AG09309 (cell line): ENCODE measurements around the gene TRDMT1.

Experiments
- DNase-seq: peaks from one replicate; pipeline ENCODE4 v3.0.0-alpha.2; 2010; ENCODE audit warnings: low read depth
- H3K4me3 ChIP-seq: 2 replicates; pipeline ENCODE4 v1.5.1; 2011; ENCODE audit warnings: mild to moderate bottlenecking, low read depth, low read length, moderate library complexity; ENCODE audit not compliant: control insufficient read depth
- TF ChIP-seq, protein P1 (sequence below): IDR thresholded peaks from 2 replicates; pipeline ENCODE4 v1.5.1; 2011; ENCODE audit warnings: mild to moderate bottlenecking, low read depth, low read length, inconsistent platforms; ENCODE audit not compliant: insufficient read depth, control insufficient read depth; ENCODE audit errors: missing control alignments

TRDMT1 gene

DNA sequence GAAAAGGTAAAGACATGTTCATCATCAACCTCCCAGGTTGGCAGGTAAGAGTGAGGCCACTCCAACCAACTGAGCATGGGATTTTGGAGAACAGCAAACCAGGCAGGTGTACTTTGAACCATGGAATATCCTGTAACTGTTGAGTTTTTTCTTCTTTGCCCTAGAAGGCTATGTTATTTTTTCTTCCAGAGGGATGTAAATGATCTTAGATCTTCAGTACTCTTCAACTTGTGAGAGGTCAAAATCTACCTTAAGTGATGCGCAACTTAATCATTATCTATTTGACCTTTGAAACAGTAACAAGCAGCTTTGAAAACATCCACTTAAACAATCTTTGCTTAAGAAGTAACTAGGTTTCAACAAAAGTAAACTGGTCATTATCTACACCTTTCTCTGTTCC is 71.7 kb downstream of the TRDMT1 start, which contains the start of gene CUBN:
Gene CUBN, minus strand, starts transcription at position 71 of the 400 bp plus-strand sequence. Its CDS starts 46 bp downstream, at position 25.
- no peak for DNase-seq
- no peak within 1 kb of the TSS for H3K4me3 ChIP-seq
- TF ChIP-seq, protein P1, sequence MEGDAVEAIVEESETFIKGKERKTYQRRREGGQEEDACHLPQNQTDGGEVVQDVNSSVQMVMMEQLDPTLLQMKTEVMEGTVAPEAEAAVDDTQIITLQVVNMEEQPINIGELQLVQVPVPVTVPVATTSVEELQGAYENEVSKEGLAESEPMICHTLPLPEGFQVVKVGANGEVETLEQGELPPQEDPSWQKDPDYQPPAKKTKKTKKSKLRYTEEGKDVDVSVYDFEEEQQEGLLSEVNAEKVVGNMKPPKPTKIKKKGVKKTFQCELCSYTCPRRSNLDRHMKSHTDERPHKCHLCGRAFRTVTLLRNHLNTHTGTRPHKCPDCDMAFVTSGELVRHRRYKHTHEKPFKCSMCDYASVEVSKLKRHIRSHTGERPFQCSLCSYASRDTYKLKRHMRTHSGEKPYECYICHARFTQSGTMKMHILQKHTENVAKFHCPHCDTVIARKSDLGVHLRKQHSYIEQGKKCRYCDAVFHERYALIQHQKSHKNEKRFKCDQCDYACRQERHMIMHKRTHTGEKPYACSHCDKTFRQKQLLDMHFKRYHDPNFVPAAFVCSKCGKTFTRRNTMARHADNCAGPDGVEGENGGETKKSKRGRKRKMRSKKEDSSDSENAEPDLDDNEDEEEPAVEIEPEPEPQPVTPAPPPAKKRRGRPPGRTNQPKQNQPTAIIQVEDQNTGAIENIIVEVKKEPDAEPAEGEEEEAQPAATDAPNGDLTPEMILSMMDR, result no peak

DNA sequence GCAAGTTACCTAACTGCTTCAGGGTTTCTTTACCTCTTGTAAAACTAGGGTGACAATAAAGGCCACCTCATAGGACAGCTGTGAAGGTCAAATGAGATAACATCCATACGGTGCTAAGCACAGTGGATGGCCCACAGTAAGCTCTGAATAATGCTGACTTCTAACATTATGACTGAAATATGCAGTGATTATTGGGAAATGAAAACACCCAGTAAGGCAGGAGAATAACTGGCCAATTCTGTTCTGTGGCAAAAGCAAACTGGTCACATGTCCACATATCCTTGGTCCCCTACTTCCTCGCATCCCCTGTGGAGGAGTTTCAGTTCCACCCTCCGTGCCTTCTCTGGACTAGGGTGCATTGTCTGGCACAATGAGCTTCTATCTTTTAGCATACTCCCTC is 73.2 kb downstream of the TRDMT1 start:
- TF ChIP-seq, protein P1, result no peak
- no peak overlapping the region for H3K4me3 ChIP-seq
- DNase-seq, result no peak

DNA sequence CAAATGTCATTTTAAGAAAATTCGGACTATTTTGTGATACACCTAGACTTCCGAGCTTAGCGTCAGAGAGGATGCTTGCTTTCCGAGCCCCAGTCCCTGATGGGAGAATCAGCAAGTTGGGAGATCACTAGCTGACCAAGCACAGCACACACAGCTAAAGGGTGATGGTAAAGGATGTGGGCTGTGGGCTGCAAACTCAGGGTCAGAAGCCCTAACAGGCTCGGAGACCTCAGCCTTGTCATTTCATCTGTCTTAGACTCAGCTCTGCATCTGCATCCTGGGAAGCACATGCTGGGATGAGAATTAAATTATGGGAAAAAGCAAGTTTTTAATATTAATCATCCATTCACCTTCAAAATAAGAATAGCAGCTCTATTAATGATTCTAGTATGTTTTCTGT is 75.1 kb downstream of the TRDMT1 start:
- TF ChIP-seq, protein P1, result no peak
- no peak for DNase-seq
- H3K4me3 ChIP-seq, result no peak overlapping the region

DNA sequence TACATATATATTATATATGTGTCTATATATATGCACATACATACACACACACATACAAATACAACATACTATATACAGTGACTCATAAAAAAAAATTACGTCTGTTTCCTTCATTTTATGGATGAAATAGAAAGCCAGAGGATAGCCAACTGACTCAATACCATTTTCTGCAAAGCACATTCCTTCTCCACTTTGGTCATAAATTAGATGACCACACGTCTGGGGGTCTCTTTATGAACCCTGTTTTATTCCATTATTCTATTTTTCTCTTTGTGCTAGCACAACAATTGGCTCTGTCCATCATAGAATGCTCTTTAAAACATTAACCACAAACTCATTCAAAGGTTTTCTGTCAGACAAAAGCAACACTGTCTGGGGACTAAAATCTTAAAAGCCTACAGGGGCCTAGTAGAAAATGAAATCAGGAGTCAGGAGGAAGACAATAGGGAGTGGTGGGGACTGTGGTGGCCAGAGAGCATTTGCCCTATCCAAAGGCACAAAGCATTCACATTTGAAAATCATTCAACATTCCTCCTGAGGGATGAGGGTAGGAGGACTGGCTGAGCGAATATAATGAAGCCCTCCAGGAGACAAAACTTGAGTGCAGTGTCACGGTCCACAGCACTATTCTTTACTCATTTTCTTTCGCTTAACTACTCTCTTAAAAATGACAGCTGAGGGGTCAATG is 76.1 kb downstream of the TRDMT1 start:
- no peak overlapping the region for H3K4me3 ChIP-seq
- DNase-seq, result no peak
- TF ChIP-seq, protein P1, result no peak

DNA sequence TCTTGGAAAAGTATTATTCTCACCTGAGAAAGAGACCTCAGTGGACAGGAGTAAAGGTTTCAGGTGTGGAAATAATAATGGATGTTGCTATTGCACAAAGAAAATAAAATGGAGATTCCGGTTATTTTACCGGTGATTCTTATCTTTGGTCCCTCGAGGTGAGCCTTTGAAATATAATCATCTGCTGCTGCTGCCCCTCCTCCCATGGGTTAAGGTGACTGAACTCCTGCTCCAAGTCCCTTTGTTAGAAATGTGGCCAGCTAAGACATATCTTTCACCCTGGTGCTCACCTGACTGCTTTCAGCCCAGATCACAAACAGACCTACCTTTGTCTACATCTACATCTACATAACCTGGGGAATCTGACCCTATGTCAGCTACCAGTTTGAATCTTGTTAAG is 77.5 kb downstream of the TRDMT1 start:
- TF ChIP-seq, protein P1, result no peak
- H3K4me3 ChIP-seq, result no peak overlapping the region
- DNase-seq, result no peak

DNA sequence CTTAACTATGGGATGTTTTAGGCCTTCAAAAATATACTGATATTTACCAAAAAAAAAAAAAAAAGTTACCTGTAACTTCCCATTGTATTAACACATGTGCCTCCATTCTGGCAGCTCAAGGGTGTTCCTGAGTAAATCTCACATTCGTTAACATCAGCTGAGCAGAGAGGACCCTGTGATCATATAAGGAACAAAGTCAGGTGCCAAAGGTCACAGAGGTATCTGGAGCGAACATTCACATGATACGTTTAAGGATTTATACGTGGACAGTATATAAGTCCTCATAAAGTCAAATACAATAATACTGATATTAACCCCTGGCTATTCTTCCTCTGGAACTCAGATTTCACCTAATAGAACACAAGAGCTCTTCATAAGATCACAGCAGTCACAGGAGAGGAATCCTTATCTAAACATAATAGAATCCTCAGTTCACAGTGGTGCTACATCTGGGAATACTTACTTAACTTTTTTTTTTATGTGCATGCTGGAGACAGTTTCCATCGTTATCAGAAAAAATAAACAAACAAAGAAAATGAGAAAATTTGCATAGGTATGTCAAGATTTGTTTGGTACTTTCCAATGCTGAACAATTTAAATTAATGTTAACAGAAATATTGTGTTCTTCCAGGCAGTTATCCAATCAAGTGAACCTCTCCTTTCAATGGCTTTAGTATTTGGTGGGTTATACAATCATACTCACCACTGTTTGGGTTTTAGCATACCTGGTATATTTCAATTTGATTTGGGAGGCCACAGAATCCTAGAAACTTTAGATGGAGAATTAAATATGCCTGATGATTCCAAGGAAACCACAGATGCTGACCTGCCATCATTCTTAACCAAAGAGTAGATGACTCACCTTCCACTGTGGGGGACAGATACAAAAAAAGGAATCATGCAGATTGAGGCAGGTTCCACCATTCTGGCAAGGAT is 78.5 kb downstream of the TRDMT1 start:
- DNase-seq, result peak; percentile 52

More for the DNA sequence above, 78.5 kb downstream of the TRDMT1 start:
- TF ChIP-seq, protein P1, result no peak
- H3K4me3 ChIP-seq, result no peak overlapping the region
